Spleen (tissue), 11 donors: Measurements from ENCODE around the gene TTC32. TPM values are rescaled to one million over a fixed set of nuclear protein-coding genes. Genes with fewer than 3 reads are reported as not detected.

Experiments used
- DNase-seq: peaks from one replicate; pipeline ENCODE4 v3.0.0-alpha.2; 2020
- H3K27ac ChIP-seq, 8 donors: fragments of 200-600 bp; sonication (generic) in 7 of 8; 1 replicate in 4 of 8; 2 replicates in 4 of 8; pipeline versions ENCODE4 v1.5.0 to v1.8.0; 2016 to 2021; ENCODE audit warnings: inconsistent platforms in 4 of 8, mild to moderate bottlenecking in 4 of 8, moderate library complexity in 1 of 8
- H3K27me3 ChIP-seq, 7 donors: fragments of 200-600 bp; sonication (generic) in 6 of 7; replicated peaks in 1 of 7; 1 replicate in 4 of 7; 2 replicates in 3 of 7; pipeline versions ENCODE4 v1.5.0 to v1.8.0; 2016 to 2021; ENCODE audit warnings: inconsistent platforms in 3 of 7, mild to moderate bottlenecking in 1 of 7
- H3K36me3 ChIP-seq, 6 donors: fragments of 200-600 bp; sonication (generic) in 5 of 6; 1 replicate in 4 of 6; 2 replicates in 2 of 6; pipeline versions ENCODE4 v1.5.0 to v1.8.0; 2016 to 2021; ENCODE audit warnings: inconsistent platforms in 2 of 6
- H3K4me1 ChIP-seq, 6 donors: fragments of 200-600 bp; sonication (generic) in 5 of 6; 1 replicate in 3 of 6; 2 replicates in 3 of 6; pipeline versions ENCODE4 v1.5.0 to v1.8.0; 2016 to 2021; ENCODE audit warnings: inconsistent platforms in 3 of 6
- H3K4me3 ChIP-seq, 8 donors: fragments of 200-600 bp; sonication (generic) in 7 of 8; 1 replicate in 4 of 8; 2 replicates in 4 of 8; pipeline versions ENCODE4 v1.5.0 to v1.8.0; 2016 to 2021; ENCODE audit warnings: inconsistent platforms in 4 of 8, mild to moderate bottlenecking in 4 of 8, moderate library complexity in 2 of 8
- H3K9me3 ChIP-seq, 8 donors: fragments of 200-600 bp; sonication (generic) in 7 of 8; 1 replicate in 4 of 8; 2 replicates in 4 of 8; pipeline versions ENCODE4 v1.5.0 to v1.8.0; 2016 to 2021; ENCODE audit warnings: inconsistent platforms in 4 of 8
- POLR2A ChIP-seq, 3 donors: fragments of 450-650 bp; IDR thresholded peaks; one replicate each; pipeline ENCODE4 v1.5.1; 2017; ENCODE audit warnings: antibody characterized with exemption in 3 of 3, mild to moderate bottlenecking in 1 of 3
- POLR2AphosphoS5 ChIP-seq, 3 donors: sonication (generic); formaldehyde crosslinking; IDR thresholded peaks; one replicate each; pipeline ENCODE4 v1.5.1; 2017; ENCODE audit warnings: antibody characterized with exemption in 3 of 3
- WGBS, 5 donors: extraction: QIAGEN DNeasy Blood & Tissue Kit in 3 of 5; methylation state at CpG; one replicate each; pipeline versions ENCODE4 v1.1.5 to v1.1.7; 2013 to 2018; 5-methylcytosine and 5-hydroxymethylcytosine counted together
- intact Hi-C: fragments of 100-400 bp; cut with DNase I; formaldehyde crosslinking; loops from one replicate; pipeline ENCODE4 v1.15.0; 2023; ENCODE audit warnings: low total_unique reads
- polyA plus RNA-seq, 3 donors: library from polyadenylated mRNA; stranded (reverse); fragments of 200-250 nt; gene quantifications; one replicate each; pipeline ENCODE4 v1.2.1, GENCODE V29; 2013
- total RNA-seq, 7 donors: library from RNA; depleted of rRNA in 3 of 7; stranded (reverse); fragments of >200 nt in 3 of 7; fragmentation: NEBNext Ultra II Directional in 4 of 7; extraction: Animal tissue kit (Norgen Biotek cat#: 25700) in 4 of 7; gene quantifications; one replicate each; pipeline versions ENCODE4 v1.1.0 to v1.2.1, GENCODE V29; 2016 to 2021
- TF ChIP-seq, protein P1 (sequence below), 11 experiments: fragments of 200-600 bp in 7 of 11; fragments of 450-650 bp in 4 of 11; sonication (generic) in 4 of 11; IDR thresholded peaks in 8 of 11; conservative IDR thresholded peaks in 3 of 11; 1 replicate in 7 of 11; 2 replicates in 4 of 11; pipeline versions ENCODE4 v1.4.0 to v1.8.0; 2016 to 2021; ENCODE audit warnings: antibody characterized with exemption in 11 of 11, inconsistent platforms in 4 of 11, mild to moderate bottlenecking in 1 of 11
- donor health status: healthy with polysubstance abuse.
- donor health status: DM: no; HTN: no; CAD: no; lungs with moderate emphysema.
- donor health status: DM: no; HTN: no; CAD: no.
- donor health status: Bipolar disorder and iron deficiency.
- donor health status: healthy.
- donor health status: DM: no; HTN: no; CAD: no.
- donor health status: DM: yes; HTN: yes; CAD: no.

Gene TTC32
- total and polyA plus RNA-seq, 10 donors = 17.7 to 47.6 (median 24.9) TPM

DNA sequence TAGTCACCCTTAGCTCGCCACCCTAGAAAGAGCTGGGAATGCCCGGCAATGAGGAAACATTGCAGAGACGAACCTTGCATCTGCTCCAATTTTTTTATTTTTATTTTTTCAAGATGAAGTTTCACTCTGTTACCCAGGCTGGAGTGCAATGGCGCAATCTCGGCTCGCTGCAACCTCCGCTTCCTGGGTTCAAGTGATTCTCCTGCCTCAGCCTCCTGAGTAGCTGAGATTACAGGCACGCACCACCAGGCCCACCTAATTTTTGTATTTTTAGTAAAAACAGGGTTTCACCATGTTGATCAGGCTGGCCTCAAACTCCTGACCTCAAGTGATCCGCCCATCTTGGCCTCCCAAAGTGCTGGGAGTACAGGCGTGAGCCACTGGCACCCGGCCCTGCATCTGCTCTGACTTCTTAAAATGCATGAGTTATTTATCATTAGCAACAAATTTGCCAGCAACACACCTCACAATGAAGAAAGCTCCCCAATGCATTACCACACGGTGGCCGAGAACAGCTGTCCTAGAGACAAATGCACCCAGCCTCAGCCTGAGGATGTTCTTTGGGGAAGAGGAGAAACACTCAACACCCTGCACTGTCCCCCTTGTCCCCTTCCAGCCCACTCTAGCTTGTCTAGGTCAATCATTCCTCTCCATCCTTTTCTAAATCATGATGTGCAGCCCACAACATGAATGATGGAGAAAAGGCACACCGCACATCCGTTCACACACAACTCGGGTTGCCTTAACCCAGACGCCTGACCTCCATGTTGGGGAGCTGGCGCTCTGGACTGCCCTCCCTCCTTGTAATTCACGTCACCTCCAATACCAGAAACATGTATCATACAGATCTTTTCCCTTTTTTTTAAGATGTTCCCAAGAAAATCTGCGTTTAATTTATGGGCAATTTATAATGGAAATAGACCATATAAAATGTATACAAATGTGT is 46.9 kb downstream of the TTC32 start:
- Histone ChIP-seq H3K36me3 (no peaks in the 10 kb centered on the region), H3K9me3 (no peaks in the 10 kb centered on the region), H3K27me3 (peaks cover 0 to 3% (median 0%) of the 10 kb centered on the region in 7 donors), H3K4me3 (no peak overlapping the region), H3K4me1 (no peaks in the 10 kb centered on the region), H3K27ac (no peak overlapping the region)
- WGBS, 5 donors = 91 to 95% (median 91%) methylated on average over 20 of the region's 20 CpGs
- TF ChIP-seq POLR2AphosphoS5 (IDR thresholded peaks at IDR 0.05) (no peak), POLR2A (IDR thresholded peaks at IDR 0.05) (no peak)
- TF ChIP-seq, protein P1, sequence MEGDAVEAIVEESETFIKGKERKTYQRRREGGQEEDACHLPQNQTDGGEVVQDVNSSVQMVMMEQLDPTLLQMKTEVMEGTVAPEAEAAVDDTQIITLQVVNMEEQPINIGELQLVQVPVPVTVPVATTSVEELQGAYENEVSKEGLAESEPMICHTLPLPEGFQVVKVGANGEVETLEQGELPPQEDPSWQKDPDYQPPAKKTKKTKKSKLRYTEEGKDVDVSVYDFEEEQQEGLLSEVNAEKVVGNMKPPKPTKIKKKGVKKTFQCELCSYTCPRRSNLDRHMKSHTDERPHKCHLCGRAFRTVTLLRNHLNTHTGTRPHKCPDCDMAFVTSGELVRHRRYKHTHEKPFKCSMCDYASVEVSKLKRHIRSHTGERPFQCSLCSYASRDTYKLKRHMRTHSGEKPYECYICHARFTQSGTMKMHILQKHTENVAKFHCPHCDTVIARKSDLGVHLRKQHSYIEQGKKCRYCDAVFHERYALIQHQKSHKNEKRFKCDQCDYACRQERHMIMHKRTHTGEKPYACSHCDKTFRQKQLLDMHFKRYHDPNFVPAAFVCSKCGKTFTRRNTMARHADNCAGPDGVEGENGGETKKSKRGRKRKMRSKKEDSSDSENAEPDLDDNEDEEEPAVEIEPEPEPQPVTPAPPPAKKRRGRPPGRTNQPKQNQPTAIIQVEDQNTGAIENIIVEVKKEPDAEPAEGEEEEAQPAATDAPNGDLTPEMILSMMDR (IDR thresholded peaks at IDR 0.05 in 8 of 11, conservative IDR thresholded peaks at IDR 0.05 in 3 of 11) = no peak
- intact Hi-C loops = no loop called here
- DNase-seq = no peak

DNA sequence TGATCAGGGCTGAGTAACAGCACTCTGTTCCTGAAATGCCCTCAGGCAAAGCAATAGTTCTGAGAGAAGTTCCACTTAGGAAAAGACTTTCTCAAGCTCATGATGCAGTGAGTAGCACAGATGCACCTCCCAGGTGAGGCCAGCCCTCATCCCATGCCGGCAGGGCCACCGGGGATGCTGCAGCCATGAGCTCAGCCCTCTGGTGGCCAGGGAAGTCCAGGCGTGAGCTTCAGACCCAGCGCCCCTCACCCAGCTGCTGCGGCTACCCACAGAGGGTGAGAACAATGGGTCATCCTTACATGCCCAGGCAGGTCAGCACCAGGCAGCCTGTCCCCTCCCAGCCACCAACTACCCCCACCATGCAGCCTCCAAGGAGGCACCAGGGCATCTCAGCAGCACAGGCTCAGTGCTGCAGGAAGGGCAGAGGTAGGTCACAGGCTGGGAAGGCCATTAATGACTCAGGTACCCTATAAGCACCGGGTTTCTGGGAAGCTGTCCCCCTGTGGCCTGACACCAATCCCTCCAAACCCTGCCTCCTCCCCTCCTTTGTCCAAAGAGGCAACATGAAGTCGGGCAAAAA is 50.6 kb downstream of the TTC32 start:
- 50 to 77% (median 72%) methylated on average over 6 to 7 of the region's 7 CpGs for WGBS, 5 donors

DNA sequence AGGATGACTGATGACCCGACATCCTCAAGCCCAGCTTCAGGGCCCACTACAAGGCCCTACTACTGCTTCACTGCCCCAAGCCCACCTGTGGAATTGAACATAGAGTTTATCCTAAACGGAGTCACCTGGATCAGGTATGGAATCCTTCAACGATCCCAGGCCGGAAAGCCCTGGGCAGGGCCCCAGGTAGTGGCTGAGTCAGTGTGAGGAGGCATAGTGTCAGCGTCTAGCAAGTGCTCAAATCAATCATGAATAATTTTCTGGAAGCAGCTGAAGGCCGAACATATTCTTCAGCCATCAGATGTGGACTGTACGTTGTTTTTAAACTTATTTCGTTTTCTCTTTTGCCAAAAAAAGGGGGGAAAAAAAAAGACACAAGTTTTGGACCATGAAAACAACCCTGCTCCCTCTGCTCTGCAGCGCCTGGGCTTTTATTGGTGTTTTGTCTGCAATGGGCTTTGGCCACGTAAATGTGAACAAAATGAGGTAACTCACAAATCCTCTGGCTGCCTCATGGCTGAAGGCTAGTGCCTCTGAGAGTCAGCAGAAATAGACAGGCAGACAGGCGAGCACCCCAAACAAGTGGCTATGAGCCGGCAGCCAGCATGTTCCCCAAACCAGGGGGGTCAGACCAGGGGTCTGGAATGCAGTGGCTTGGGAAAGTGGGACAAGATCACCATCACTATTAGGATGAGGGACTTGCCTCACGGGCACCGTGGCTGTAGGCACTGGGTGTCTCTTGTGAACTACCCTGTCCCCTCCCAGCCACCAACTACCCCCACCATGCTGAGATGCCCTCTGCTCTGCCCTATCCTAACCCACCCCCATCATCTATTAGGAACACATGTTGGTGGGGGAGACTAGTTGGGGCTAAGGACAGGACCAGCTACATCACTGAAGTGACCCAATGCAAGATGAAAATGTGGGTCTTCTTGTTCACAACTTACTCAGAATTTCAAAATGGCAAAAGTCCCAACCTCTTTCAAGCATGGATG is 51.4 kb downstream of the TTC32 start:
- Histone ChIP-seq H3K4me1 (no peaks in the 10 kb centered on the region), H3K27me3 (peaks cover 0 to 2% (median 0%) of the 10 kb centered on the region in 7 donors), H3K9me3 (no peaks in the 10 kb centered on the region), H3K36me3 (no peaks in the 10 kb centered on the region), H3K27ac (no peak overlapping the region), H3K4me3 (no peak overlapping the region)
- intact Hi-C loops = no loop called here
- WGBS, 5 donors = 77 to 90% (median 85%) methylated on average over 14 of the region's 14 CpGs
- TF ChIP-seq POLR2A (IDR thresholded peaks at IDR 0.05) = no peak
- TF ChIP-seq POLR2AphosphoS5 (IDR thresholded peaks at IDR 0.05) = no peak
- TF ChIP-seq, protein P1 (IDR thresholded peaks at IDR 0.05 in 8 of 11, conservative IDR thresholded peaks at IDR 0.05 in 3 of 11) = no peak
- DNase-seq = no peak

More for the DNA sequence above, 50.6 kb downstream of the TTC32 start:
- Histone ChIP-seq H3K4me3 (no peak overlapping the region), H3K9me3 (no peaks in the 10 kb centered on the region), H3K27me3 (no peaks in the 10 kb centered on the region), H3K36me3 (no peaks in the 10 kb centered on the region), H3K4me1 (no peaks in the 10 kb centered on the region), H3K27ac (no peak overlapping the region)
- intact Hi-C loops = no loop called here
- TF ChIP-seq POLR2A (IDR thresholded peaks at IDR 0.05) (no peak), POLR2AphosphoS5 (IDR thresholded peaks at IDR 0.05) (no peak)
- TF ChIP-seq, protein P1 (IDR thresholded peaks at IDR 0.05 in 8 of 11, conservative IDR thresholded peaks at IDR 0.05 in 3 of 11) = no peak
- DNase-seq = no peak
